ENCODE data around the gene VCAM1. TPM values are rescaled to one million over a fixed set of nuclear protein-coding genes. Genes with fewer than 3 reads are reported as not detected.

Gene VCAM1
- total RNA-seq, 1 experiment from 2014 or later = 0.07 TPM

DNA sequence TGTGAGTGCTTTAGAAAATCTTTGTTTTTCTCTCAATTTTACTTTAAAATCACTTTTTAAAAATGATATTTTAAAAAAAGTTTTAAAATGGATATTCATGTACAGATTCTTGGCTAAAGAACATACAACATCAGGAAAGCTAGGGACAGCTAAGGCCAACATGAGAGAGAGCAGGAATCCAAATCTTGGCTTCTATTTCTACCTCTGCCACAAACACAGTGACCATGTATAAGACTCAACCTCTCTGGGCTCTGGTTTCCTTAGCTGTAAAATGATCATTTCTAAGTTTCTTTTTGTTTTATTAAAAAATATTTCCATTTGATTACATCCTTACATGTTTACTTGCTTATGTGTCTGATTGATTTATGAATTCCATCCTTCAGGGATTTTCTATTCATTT is 1.2 kb downstream of the VCAM1 start:
- Histone ChIP-seq H3K14ac (ENCODE audit: insufficient read depth, low read length) (no peak overlapping the region), H2AFZ (ENCODE audit: low read length) (no peak overlapping the region), H2BK12ac (ENCODE audit: insufficient read length, low read depth, low read length) (no peak overlapping the region), H3K23me2 (ENCODE audit: insufficient read length, low read depth, low read length, poor library complexity, severe bottlenecking) (no peaks in the 10 kb centered on the region), H3K79me2 (ENCODE audit: insufficient read depth, low read length) (no peaks in the 10 kb centered on the region), H2AK5ac (ENCODE audit: insufficient read length, low read length) (no peak overlapping the region), H3K4ac (ENCODE audit: low read depth, low read length) (no peak overlapping the region), H2BK20ac (ENCODE audit: low read depth, low read length, poor library complexity, severe bottlenecking) (no peak overlapping the region), H3K18ac (ENCODE audit: insufficient read length, low read depth, low read length) (no peak overlapping the region), H2BK15ac (ENCODE audit: low read depth, low read length) (no peak overlapping the region), H2BK120ac (ENCODE audit: low read depth, low read length, poor library complexity, severe bottlenecking) (no peak overlapping the region), H3K4me1 (ENCODE audit: insufficient read depth, low read length) (no peaks in the 10 kb centered on the region), H3K56ac (ENCODE audit: insufficient read length, low read depth, low read length) (no peak overlapping the region), H3K27ac (ENCODE audit: insufficient read length, low read depth, low read length) (no peak overlapping the region), H4K8ac (replicated peaks; ENCODE audit: insufficient read length, low read depth, low read length) (no peak overlapping the region), H3K79me1 (ENCODE audit: insufficient read depth, low read depth, low read length, poor library complexity, severe bottlenecking) (no peaks in the 10 kb centered on the region), H3K23ac (ENCODE audit: insufficient read length, low read depth, low read length) (no peak overlapping the region), H3K9ac (ENCODE audit: extremely low read depth, insufficient read length, low read length) (no peak overlapping the region), H4K5ac (ENCODE audit: insufficient read length, low read depth, low read length) (no peak overlapping the region), H3K9me3 (ENCODE audit: control insufficient read depth, low read depth, low read length) (no peaks in the 10 kb centered on the region), H4K20me1 (ENCODE audit: control insufficient read depth, insufficient read depth, insufficient read length) (no peaks in the 10 kb centered on the region), H3K4me2 (ENCODE audit: insufficient read depth, insufficient read length, low read length) (no peak overlapping the region), H2BK5ac (ENCODE audit: insufficient read length, low read length) (no peak overlapping the region), H3T11ph (ENCODE audit: low read length) (no peak overlapping the region), H4K91ac (ENCODE audit: insufficient read length, low read depth, low read length) (no peak overlapping the region), H3K27me3 (ENCODE audit: insufficient read depth, low read length) (no peaks in the 10 kb centered on the region)
- H3K27ac Mint-ChIP-seq = no peak overlapping the region
- DNase-seq = no peak
- peaks cover 6 to 11% of the 10 kb centered on the region in 2 experiments for H3K4me1 Mint-ChIP-seq
- H3K9me3 Mint-ChIP-seq = no peaks in the 10 kb centered on the region
- H3K4me3 Mint-ChIP-seq = no peak overlapping the region
- TF ChIP-seq CTCF (conservative IDR thresholded peaks at IDR 0.05) = no peak
- H3K36me3 Mint-ChIP-seq (ENCODE audit: insufficient read depth in 1 of 3, low read depth in 3 of 3) = no peaks in the 10 kb centered on the region
- H3K27me3 Mint-ChIP-seq (ENCODE audit: low read depth) = no peaks in the 10 kb centered on the region
